ENCODE data around the gene PHPT1.
A peak's percentile ranks its signal among the peaks of the same experiment; 100 is the strongest.

The PHPT1 gene

GRCh38 chr9:136849038-136849959, at the start of gene PHPT1:
Gene PHPT1 (plus strand): TSS chr9:136849409. CDS start chr9:136849431, 22 bp downstream.
- TF ChIP-seq RAD21 (IDR thresholded peaks at IDR 0.05; ENCODE audit: low read depth): no peak
- peak; percentile 87 for TF ChIP-seq USF1 (IDR thresholded peaks at IDR 0.05)
- peak; percentile 39 for TF ChIP-seq TEAD4 (IDR thresholded peaks at IDR 0.05)
- peak; percentile 68 for TF ChIP-seq TAF1 (IDR thresholded peaks at IDR 0.05; ENCODE audit: low read depth)
- TF ChIP-seq EGR1 (IDR thresholded peaks at IDR 0.05): no peak
- TF ChIP-seq CEBPB (IDR thresholded peaks at IDR 0.05): peak; percentile 85
- no peak for TF ChIP-seq REST (IDR thresholded peaks at IDR 0.05; ENCODE audit: low read depth)
- peak; percentile 69 for TF ChIP-seq TCF12 (IDR thresholded peaks at IDR 0.05; ENCODE audit: low read depth)
- TF ChIP-seq ZBTB7A (IDR thresholded peaks at IDR 0.05; ENCODE audit: low read depth): no peak
- peak; percentile 95 for TF ChIP-seq MAX (IDR thresholded peaks at IDR 0.05)
- TF ChIP-seq FOXM1 (IDR thresholded peaks at IDR 0.05; ENCODE audit: borderline replicate concordance, low read depth): no peak
- TF ChIP-seq YY1 (IDR thresholded peaks at IDR 0.05; ENCODE audit: low read depth): peak; percentile 84
- peak; percentile 30; the same call in 1 of the 2 replicates for TF ChIP-seq NFIC (IDR thresholded peaks at IDR 0.05)
- peak; percentile 45 for TF ChIP-seq CREB1 (IDR thresholded peaks at IDR 0.05; ENCODE audit: low read depth)

GRCh38 chr9:136799854-136800657, 49.2 kb upstream of the PHPT1 start:
- TF ChIP-seq EGR1 (IDR thresholded peaks at IDR 0.05) (no peak), CREB1 (IDR thresholded peaks at IDR 0.05; ENCODE audit: low read depth) (0 out of 2 replicates have a peak, but pooled peaks have one; percentile 12), ZBTB7A (IDR thresholded peaks at IDR 0.05; ENCODE audit: low read depth) (no peak; the same call in 1 of the 2 replicates), YY1 (IDR thresholded peaks at IDR 0.05; ENCODE audit: low read depth) (0 out of 2 replicates have a peak, but pooled peaks have one; percentile 25), USF1 (IDR thresholded peaks at IDR 0.05) (no peak), REST (IDR thresholded peaks at IDR 0.05; ENCODE audit: low read depth) (no peak), EP300 (IDR thresholded peaks at IDR 0.05; ENCODE audit: borderline replicate concordance) (no peak), TEAD4 (IDR thresholded peaks at IDR 0.05) (0 out of 2 replicates have a peak, but pooled peaks have one; percentile 14), CEBPB (IDR thresholded peaks at IDR 0.05) (no peak), TAF1 (IDR thresholded peaks at IDR 0.05; ENCODE audit: low read depth) (peak; percentile 19; the same call in 1 of the 2 replicates), FOXM1 (IDR thresholded peaks at IDR 0.05; ENCODE audit: borderline replicate concordance, low read depth) (no peak), TCF12 (IDR thresholded peaks at IDR 0.05; ENCODE audit: low read depth) (0 out of 2 replicates have a peak, but pooled peaks have one; percentile 29), MAX (IDR thresholded peaks at IDR 0.05) (peak; percentile 98), NFIC (IDR thresholded peaks at IDR 0.05) (no peak), RAD21 (IDR thresholded peaks at IDR 0.05; ENCODE audit: low read depth) (no peak)

- TF ChIP-seq TEAD4 (IDR thresholded peaks at IDR 0.05) (no peak), USF1 (IDR thresholded peaks at IDR 0.05) (no peak), TCF12 (IDR thresholded peaks at IDR 0.05; ENCODE audit: low read depth) (no peak), FOXM1 (IDR thresholded peaks at IDR 0.05; ENCODE audit: borderline replicate concordance, low read depth) (no peak), EGR1 (IDR thresholded peaks at IDR 0.05) (no peak), TAF1 (IDR thresholded peaks at IDR 0.05; ENCODE audit: low read depth) (no peak), MAX (IDR thresholded peaks at IDR 0.05) (no peak), RAD21 (IDR thresholded peaks at IDR 0.05; ENCODE audit: low read depth) (no peak), CREB1 (IDR thresholded peaks at IDR 0.05; ENCODE audit: low read depth) (no peak), ZBTB7A (IDR thresholded peaks at IDR 0.05; ENCODE audit: low read depth) (no peak), NFIC (IDR thresholded peaks at IDR 0.05) (no peak), YY1 (IDR thresholded peaks at IDR 0.05; ENCODE audit: low read depth) (no peak), CEBPB (IDR thresholded peaks at IDR 0.05) (no peak)
Observed at GRCh38 chr9:136802321-136802720, 46.9 kb upstream of the PHPT1 start.

All from Ishikawa (cell line).